ENCODE data around the gene ACTN2.
A peak's percentile ranks its signal among the peaks of the same experiment; 100 is the strongest.
"Not testable (repeated sequence)": the region's sequence is repeated elsewhere in the genome, so short reads cannot be mapped to it uniquely, and the experiment has no call there.

The ACTN2 gene

DNA sequence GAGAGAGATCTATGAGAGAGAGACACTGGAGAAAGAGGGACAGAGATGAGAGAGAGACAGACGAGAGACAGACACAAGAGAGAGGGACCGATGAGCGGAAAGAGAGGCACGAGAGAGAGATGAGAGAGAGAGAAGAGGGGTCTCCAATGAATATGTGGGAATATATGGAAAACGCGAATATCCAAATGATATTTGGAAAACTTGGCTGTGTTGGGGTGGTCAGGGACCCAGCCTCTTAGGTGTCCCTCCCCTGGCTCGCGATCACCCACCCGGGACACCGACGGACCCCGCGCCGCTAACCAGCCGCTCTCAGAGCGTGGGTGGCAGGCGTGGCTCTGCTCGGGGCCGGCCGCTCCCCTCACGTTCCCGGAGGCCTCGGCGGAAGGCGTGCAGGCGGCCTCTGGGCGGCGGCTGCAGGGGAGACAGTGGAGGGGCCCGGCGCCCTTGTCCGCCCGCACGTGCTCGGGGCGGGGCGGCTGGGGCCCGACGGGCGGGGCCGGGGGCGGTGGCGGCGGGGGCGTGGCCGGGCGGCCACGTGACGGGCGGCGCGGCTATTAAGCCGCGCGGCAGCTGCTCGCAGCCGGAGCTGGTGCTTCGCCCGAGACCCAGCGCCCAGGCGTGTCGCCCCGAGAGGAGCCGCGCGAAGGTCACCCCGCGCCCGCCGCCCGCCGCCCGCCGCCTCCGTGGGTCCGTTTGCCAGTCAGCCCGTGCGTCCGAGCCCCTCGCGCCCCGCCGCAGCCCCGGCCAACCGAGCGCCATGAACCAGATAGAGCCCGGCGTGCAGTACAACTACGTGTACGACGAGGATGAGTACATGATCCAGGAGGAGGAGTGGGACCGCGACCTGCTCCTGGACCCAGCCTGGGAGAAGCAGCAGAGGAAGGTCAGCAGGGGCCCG lies at the start of gene ACTN2:
TSS of gene ACTN2 (plus strand) at position 583 of the 898 bp plus-strand sequence. CDS start at position 758, 175 bp downstream.
- DNase-seq: peak; percentile 46

DNA sequence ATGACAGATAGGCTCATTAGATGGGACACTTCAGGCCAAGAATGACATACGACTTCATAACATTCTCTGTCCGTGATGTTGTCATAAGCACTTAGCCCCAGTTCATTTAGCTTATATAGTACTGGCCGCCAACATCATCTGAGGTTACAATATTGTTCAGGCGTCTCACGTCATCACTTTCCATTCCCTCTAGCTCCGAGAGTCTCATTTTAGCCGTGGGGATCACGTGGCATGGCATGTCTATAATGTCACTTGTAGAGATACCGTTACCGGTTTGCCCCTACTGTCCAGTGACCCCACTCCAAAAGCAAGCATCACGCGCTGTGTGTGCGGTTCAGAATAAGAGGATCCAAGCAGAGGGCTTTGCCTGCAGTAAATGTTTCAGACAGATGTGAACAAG lies 47.4 kb upstream of the ACTN2 start:
- no peak for DNase-seq

DNA sequence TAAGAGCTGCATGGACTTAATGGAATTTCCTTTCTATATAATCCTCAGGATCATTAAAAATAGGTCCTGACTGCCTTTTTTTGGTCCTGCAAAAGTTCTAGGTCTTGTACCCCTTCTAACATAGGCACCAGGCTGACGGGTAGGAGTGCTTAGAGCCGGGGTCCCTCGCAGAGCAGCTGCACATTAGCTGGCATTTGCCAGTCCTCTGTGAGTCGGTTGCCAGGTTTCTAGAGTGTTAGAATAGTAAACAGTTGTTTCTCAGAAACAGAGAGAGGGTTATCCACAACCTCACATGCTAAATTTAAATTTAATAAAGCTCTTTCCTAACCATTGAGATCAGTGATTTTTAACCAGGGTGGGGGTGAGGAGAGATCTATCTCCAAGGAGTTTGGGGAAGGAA lies 46.6 kb upstream of the ACTN2 start:
- DNase-seq: no peak

GRCh38 chr1:236642763-236643162 lies 43.5 kb upstream of the ACTN2 start:
- no peak for DNase-seq

GRCh38 chr1:236645016-236645680 lies 41.2 kb upstream of the ACTN2 start:
- DNase-seq: no peak

- no peak for DNase-seq
Observed at GRCh38 chr1:236654511-236654910, 31.8 kb upstream of the ACTN2 start.

DNA sequence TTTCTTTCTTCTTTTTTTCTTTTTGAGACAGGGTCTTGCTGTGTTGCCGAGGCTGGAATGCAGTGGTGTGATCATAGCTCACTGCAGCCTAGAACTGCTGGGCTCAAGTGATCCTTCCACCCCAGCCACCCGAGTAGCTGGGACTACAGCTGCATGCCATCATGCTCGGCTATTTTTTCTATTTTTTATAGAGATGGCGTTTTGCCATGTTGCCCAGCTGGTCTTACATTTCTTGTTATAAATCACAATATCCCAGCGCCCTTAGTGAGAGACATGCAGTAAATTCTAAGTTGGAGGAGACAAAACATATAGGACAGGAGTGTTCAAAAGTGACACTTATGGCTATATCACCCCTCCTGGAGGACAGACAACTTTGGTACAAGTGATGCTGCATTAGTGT lies 31.3 kb upstream of the ACTN2 start:
- DNase-seq: no peak

- DNase-seq: no peak
Observed at GRCh38 chr1:236657398-236657797, 28.9 kb upstream of the ACTN2 start.

DNA sequence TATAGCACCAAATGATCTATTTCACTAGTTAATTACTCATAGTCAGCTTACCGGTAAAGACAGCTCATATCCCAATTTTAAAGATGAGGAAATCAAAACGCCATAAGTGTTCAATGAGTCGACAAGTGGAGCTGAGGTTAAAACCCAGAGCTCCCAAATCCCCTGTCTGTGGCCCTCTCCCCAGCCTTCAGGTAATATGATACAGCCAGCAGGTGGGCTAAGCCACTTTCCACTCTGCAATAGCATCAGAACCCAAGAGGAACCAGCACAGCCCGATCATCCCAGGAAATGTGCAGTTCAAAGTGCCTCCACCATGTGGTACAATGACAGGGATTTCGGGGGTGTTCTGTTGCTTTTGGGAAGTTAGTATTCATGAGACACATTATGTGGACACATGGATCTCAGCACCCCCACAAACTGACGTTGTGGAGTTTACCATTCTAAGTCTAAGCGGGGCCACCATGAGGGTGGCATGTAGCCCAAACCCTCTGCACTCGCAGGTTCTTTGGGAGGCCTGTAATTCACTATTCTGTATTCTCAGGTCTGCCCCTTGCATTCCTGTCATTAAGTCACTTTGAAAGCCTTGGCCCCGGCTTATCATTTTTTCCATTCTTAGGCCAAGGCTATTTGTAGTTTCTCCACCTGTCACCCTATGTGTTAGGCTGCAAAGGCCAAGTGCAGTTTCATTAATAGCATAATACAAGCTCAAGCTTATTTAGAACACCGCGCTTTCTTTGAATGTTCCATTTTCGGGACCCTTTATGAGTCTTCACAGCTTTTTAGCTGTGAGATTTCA lies 26.3 kb upstream of the ACTN2 start:
- DNase-seq: no peak

DNA sequence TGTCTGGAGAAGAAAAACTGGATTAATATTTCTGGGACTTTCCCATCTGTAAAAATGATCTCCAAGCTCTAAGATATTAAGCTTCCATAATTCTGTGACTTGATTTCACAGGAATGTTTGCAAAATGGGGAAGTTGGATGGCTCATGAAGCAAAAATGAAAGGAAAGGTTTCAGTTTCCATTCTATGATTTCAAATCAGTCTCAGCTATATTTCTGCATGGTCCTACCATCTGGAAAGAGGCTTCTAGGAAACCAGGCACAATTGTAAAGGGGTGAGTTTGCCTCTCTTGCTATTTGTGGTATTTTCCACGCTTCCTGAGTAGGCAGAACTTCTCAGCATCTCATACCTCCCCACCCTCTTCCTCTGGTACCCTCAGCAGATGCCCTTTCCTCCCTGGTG lies 22.4 kb upstream of the ACTN2 start:
- DNase-seq: no peak

- DNase-seq: not testable (repeated sequence)
Observed at GRCh38 chr1:236668909-236669308, 17.4 kb upstream of the ACTN2 start.

- DNase-seq: no peak
Observed at GRCh38 chr1:236670060-236670459, 16.2 kb upstream of the ACTN2 start.

GRCh38 chr1:236673289-236673919 lies 12.9 kb upstream of the ACTN2 start:
- DNase-seq: peak; percentile 23

GRCh38 chr1:236677641-236678235 lies 8.6 kb upstream of the ACTN2 start:
- no peak for DNase-seq

- DNase-seq: no peak
Observed at GRCh38 chr1:236681219-236681618, 5.1 kb upstream of the ACTN2 start.

DNA sequence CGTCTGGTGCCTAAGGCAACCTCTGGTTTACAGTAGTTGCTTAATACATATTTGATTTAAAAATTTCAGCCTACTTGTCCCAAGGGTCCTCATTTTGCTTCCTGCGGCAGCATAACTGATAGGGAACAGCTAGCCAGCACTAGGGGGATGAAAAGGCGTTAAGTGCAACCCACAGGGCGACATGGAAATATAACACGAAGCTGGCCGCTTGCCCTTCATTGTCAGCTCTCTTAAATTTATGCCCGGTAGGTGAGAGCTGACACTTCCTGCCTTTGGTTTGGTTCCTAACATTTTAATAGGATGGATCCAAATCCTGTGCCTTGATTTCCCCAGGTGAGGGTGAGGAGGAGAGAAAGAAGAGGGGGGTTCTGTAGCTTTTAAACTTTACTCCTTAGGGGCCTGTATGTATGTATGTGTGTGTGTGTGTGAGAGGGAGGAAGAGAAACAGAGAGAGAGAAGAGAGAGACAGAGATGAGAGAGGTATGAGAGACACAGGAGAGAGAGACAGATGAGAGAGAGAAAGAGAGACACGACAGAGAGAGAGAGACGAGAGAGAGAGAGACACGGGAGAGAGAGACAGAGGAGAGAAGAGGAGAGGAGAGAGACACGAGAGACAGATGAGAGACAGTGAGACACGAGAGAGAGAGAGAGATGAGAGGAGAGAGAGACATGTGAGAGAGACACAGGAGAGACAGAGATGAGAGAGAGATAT lies 938 bp upstream of the ACTN2 start:
- no peak for DNase-seq

DNA sequence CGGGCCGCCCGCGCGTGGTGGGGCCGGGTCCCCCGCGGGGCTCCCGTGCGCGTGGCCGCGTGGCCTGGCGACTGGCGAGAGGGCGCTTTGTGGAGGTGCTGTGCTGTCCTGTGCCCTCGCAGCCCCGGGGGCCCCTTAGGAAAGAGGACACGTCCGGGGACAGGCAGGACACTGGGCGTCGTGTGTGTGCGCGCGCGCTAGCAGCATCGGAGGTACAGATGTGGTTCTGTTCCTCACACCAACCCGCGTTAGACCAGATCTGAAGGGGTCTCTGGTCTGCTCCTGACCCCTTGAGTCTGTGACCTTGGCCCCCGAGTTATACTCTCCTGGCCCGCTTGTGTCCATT lies 489 bp downstream of the ACTN2 start:
- no peak for DNase-seq

DNA sequence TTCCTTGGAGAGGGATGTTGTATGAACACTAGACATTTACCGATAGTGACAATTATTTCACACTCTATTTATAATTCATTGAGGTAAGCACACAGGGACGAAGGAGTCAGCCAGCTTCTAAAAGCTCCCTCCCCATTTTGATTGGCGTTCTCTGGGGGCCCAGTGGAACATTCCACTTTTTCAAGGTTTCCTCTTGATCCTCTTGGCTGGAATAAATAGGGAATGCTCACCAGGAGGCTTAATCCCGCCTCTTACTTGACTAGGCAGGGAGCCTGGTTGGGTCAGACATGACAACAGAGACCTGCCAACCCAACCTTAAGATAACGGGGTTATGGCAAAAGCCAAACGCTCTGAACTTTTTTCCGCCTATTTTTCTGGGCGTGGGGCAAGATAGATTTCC lies 974 bp downstream of the ACTN2 start:
- DNase-seq: no peak

GRCh38 chr1:236688705-236689104 lies 2.4 kb downstream of the ACTN2 start:
- DNase-seq: no peak

- DNase-seq: no peak
Observed at GRCh38 chr1:236689713-236690569, 3.6 kb downstream of the ACTN2 start.

DNA sequence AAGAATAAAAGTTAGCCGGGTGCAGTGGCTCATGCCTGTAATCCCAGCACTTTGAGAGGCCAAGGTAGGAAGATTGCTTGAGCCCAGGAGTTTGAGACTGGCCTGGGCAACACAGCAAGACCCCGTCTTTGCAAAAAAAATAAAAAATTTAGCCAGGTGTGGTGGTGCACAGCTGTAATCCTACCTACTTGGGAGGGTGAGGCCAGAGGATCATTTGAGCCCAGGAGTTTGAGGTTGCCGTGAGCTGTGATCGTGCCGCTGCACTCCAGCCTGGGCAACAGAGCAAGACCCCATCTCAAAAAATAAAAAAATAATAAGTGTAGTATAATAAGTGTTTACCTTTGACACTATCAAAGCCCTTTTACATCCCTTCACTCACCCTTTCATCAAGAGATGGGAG lies 5.0 kb downstream of the ACTN2 start:
- no peak for DNase-seq
